HEK293T (cell line): ENCODE results near the gene PLK5.

Experiments
- ARNT ChIP-seq: fragments of 450-650 bp; IDR thresholded peaks from 2 replicates; pipeline ENCODE4 v1.6.1; 2017; ENCODE audit warnings: mild to moderate bottlenecking
- BHLHE40 ChIP-seq: fragments of 450-650 bp; IDR thresholded peaks from 2 replicates; pipeline ENCODE4 v1.6.1; 2016; ENCODE audit warnings: mild to moderate bottlenecking, moderate library complexity, borderline replicate concordance
- ELF4 ChIP-seq: fragments of 450-650 bp; IDR thresholded peaks from 2 replicates; pipeline ENCODE4 v1.6.1; 2017; ENCODE audit warnings: antibody characterized with exemption
- FOXK2 ChIP-seq: fragments of 450-650 bp; IDR thresholded peaks from 2 replicates; pipeline ENCODE4 v1.6.1; 2016; ENCODE audit warnings: mild to moderate bottlenecking
- HDGF ChIP-seq: fragments of 450-650 bp; IDR thresholded peaks from 2 replicates; pipeline ENCODE4 v1.6.1; 2017; ENCODE audit warnings: antibody characterized with exemption, borderline replicate concordance
- L3MBTL2 ChIP-seq: fragments of 450-650 bp; conservative IDR thresholded peaks from 2 replicates; pipeline ENCODE4 v1.6.1; 2016; ENCODE audit warnings: mild to moderate bottlenecking
- TARDBP ChIP-seq: fragments of 450-650 bp; IDR thresholded peaks from 2 replicates; pipeline ENCODE4 v1.6.1; 2016
- TF ChIP-seq, protein P1 (sequence below): fragments of 450-650 bp; IDR thresholded peaks from 2 replicates; pipeline ENCODE4 v1.6.1; 2016

DNA sequence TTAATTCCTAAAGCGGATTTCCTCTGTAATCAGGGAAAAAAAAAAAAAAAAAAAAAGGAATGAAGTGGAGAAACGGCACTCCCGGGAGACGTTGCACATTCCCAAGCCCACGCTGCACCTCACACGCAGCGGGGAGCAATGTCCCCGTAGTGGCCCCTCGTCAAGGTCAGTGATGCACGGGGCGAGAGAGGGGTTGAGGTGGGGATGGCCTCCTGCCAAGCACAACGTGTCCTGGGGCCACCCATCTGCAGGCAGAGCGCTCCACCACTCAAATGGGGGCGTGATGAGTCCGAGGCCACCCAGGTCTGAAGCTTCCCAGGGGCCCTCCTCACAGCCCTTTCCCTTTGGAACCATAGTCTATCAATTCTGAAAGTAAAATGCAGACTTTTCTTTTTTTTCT, 15.1 kb downstream of the PLK5 start:
- TF ChIP-seq L3MBTL2 (no peak), ELF4 (no peak), ARNT (no peak), BHLHE40 (no peak), FOXK2 (no peak), TARDBP (no peak), HDGF (no peak)
- TF ChIP-seq, protein P1, sequence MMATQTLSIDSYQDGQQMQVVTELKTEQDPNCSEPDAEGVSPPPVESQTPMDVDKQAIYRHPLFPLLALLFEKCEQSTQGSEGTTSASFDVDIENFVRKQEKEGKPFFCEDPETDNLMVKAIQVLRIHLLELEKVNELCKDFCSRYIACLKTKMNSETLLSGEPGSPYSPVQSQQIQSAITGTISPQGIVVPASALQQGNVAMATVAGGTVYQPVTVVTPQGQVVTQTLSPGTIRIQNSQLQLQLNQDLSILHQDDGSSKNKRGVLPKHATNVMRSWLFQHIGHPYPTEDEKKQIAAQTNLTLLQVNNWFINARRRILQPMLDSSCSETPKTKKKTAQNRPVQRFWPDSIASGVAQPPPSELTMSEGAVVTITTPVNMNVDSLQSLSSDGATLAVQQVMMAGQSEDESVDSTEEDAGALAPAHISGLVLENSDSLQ: no peak
